GM19438 (cell line): ENCODE data around the gene IL17RD.
"Not testable (repeated sequence)": the region's sequence is repeated elsewhere in the genome, so short reads cannot be mapped to it uniquely, and the experiment has no call there.

Source experiments
- ATAC-seq: cut with Tn5 transposase; IDR thresholded peaks from one replicate; pipeline ENCODE4 v1.9.1; 2021; ENCODE audit warnings: low read depth; ENCODE audit not compliant: unreplicated experiment

The IL17RD gene

DNA sequence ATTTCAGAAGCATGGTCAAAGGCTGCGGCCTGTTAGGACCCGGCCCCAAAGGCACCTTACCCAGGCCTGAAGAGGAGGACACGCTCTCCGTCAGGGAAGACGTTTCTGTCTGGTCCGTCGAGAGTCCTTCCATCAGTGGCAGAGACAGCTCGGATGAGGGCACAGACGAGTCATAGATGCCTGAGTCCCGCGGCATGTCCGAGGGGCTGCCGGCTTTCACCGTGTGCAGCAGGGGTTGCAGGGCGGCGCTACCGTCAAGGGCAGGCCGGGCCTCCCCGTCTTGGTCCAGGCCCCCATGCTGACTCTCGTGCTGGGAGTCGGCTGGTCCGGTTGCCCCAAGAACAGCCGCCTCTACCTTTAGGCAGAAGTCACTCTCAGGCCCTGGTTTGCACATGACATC lies 67.6 kb downstream of the IL17RD start:
- no peak for ATAC-seq

- no peak for ATAC-seq
Measured at GRCh38 chr3:57095363-57095762, 69.8 kb downstream of the IL17RD start.

- ATAC-seq = no peak
Measured at GRCh38 chr3:57094575-57094974, 70.6 kb downstream of the IL17RD start.

DNA sequence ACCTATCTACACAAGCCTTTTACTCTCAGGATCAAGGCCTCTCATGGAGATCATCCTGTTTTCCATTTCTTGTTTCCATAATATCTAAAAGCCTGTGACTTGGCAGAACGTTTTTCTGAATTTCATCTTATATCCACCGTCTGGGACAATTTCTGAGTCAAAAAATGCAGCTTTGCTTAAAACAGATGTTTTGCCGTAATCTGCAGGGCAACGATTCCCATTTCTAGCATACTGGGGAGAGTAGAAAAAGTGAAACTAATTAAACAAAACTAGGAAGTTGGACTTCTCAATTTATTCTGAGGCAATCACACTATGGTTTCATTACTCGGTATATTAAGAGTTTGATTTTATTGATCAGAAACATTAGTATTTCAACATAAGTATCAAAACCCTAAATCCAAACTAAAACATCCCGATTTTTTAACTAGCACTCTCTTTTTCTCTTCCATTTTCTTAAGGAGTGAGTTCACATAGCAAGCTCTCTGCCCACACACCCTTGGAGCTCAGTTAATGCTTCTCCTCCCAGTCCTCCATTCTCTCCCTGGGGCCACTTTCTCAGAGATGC lies 71.1 kb downstream of the IL17RD start:
- no peak for ATAC-seq

DNA sequence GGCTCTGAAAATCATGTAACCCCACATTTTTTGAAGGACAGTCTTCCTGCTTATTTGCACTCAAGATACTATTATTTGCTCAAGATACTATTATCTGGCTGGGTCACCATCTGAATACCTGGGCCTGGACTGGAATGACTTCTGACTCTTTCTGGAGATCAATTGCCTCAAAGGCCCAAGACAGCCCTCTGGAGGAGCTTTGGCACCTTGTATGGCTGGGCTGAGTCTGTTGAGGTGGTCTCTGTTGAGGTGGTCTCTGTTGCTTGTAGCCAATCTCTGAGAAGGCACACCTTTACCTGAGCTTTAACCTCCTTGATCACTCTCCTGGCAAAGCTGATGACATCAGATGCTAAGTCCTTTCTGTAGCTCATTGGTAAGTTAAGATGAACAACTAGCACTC lies 71.7 kb downstream of the IL17RD start:
- ATAC-seq = no peak

DNA sequence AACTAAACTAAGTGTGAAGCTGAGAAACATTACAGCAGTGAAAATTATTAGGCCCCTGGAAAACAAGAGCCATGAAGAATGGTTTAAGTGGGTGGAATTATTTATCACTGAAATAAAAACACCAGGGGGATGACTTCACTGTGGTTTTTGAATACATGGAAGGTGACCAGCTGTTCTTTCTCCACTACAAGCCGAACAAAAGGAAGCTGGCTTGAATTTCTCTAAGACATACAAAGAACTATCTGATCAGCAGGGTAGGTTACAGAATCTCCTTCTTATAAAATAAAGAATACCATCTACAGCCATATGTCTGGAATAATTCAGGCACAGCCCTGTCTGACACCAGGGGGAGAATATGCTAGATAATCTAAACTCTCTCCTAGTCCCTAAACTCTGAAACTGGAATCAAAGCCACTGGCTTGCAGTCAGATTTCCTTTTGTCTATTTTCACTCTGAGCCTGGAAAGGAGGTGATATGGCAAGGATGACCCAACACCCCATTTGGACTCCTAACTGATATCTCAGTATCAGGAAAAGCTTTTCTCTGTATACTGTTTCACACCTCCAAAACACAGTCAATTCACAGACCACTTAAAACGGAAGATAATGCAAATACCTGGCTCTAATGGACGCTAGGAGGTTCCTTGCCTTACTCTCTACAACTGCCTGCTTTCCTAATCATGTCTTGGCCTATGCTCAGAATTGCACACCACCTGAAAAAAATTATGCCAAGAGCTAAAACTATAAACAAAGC lies 73.5 kb downstream of the IL17RD start:
- ATAC-seq = no peak

- no peak for ATAC-seq
Measured at GRCh38 chr3:57089043-57089442, 76.1 kb downstream of the IL17RD start.

- no peak for ATAC-seq
Measured at GRCh38 chr3:57088503-57088902, 76.7 kb downstream of the IL17RD start.

DNA sequence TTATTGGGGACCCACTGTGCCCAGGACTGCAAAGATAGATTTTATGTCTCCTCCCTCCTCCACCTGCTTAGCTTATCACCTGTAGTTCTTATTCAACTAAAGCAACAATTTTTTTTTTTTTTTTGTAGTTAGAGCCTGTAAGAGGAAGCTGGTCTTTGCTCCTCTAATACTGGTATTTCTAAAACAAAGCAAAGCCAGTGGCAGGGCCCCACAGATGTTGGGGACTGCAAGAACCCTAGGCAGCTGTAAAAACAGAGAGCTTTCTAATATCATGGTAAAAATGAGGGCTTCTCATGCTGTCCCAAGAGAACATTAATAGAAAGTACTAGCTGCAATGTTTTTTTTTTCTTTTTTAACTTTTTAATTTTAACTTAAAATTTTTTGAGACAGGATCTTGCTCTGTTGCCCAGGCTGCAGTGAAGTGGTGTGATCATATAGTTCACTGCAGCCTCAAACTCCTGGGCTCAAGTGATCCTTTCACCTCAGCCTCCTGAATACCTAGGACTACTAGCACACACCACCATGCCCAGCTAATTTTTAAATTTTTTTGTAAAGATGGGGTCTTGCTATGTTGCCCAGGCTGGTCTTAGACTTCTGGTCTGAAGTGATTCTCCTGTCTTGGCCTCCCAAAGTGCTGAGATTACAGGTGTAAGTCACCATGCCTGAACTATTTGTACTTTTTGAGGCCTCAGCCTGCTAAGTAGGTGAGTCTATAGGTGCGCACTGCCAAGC lies 77.6 kb downstream of the IL17RD start:
- no peak for ATAC-seq

- ATAC-seq = no peak
Measured at GRCh38 chr3:57086201-57086600, 79.0 kb downstream of the IL17RD start.

DNA sequence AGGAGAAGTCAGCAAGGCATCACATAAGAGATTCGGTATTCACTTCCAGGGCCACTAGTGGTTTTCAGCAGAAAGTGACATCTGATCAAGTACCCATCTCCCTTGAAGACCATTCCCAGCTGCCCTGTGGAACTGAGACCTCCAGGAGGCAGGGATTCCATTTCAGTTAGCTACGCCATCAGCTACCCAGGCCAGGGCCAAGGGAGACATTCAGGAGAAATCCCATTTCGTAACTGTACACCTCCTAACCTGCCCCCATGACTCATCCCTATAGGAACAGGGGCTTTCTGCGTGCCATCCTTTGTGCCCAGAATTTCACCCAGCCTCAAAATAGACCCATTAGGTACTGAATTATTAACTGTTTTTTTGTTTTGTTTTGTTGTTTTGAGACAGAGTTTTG lies 79.9 kb downstream of the IL17RD start:
- no peak for ATAC-seq

GRCh38 chr3:57083266-57083995 lies 81.7 kb downstream of the IL17RD start:
- ATAC-seq = not testable (repeated sequence)

GRCh38 chr3:57082481-57082880 lies 82.7 kb downstream of the IL17RD start:
- no peak for ATAC-seq

DNA sequence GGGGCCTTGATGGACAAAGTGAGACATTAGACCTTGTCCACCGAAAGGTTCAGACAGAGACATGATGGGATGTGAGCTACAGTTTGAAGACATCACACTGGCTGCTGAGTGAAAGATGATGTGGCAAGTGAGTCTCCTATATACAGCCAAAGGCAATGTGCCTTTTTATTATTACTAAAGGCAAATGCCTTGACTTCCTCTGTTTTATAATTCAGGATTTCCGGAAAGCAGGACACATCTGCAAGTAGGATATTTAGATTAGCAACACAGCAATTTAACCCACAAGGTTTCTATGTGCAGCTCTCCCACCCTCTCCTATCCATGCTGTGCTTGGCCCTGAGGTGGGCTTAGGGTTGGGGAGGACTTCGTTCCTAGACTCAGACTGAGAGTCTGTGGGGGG lies 84.0 kb downstream of the IL17RD start:
- no peak for ATAC-seq

DNA sequence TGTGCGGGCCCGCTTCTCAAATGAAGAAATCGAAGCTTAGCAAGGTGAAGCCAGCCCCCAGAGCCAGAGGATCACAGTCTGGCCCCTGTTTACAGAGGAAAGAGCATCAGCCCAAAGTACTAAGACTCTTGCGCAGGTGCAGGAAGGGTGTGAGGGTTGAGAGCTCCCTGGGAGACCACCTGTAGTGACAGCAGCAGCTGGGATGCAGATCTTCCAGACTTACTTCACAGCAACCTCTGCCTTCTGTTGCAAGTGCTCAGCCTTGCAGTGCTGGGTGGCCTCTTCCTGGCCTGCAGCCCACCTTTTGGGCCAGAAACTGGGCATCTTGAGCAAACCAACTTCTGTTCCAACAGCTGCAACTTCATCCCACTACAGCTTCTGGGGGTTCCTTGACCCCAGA lies 85.0 kb downstream of the IL17RD start:
- ATAC-seq = no peak

GRCh38 chr3:57079474-57079831 lies 85.7 kb downstream of the IL17RD start:
- ATAC-seq = no peak

DNA sequence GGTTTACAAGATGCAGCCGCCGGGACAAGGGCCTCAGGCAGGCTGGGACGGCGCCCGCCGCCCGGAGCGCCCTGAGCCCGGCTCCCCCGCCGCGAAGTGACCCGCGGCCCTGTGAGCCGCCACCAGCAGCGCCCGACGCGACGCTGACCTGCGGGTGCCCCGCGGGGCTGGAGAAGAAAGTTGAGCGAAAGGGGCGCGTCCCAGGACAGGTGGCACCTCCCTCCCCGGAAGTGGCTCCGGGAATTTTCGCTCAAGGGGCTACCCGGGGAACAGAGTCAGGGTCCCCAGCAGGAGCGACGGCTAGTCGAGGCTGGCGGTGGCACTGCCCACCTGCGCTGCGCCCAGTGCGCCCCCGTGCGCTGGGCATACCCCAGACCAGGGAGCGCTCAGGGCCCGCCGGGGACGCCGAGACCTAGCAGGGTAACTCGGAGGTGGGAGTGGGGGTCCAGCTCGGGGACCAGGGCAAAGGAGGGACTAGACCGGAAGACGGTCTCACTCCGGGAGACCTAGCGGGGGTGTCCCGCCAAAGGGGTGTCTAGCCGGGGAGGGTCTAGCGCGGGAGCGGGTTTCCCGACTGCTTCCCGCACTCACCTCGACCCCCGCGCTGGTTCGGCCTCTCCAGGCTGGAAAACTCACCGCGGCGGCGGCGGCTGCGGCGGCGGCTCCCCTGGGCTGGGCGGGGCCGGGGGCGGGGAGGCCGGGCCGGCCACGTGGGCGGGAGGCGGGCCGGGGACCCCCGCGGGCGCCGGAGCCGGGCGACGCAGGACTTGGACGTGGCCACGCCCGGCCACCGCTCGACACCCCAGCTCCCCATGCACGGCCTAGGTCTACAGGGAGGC lies 86.3 kb downstream of the IL17RD start:
- no peak for ATAC-seq

DNA sequence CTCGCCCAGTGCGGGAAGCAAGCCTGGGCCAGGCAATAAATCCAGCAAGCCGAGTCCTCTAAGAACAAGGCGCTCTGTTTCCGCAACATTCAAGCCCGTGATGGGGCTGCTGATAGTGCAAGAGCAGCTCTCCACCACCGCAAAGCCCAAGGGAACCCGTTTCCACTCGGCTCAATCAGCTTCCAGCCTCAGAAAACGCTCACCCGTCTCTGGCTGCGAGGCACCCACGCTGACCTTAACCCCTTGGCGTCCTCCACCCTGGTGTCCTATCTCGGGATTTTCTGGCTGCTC lies 86.9 kb downstream of the IL17RD start:
- no peak for ATAC-seq

DNA sequence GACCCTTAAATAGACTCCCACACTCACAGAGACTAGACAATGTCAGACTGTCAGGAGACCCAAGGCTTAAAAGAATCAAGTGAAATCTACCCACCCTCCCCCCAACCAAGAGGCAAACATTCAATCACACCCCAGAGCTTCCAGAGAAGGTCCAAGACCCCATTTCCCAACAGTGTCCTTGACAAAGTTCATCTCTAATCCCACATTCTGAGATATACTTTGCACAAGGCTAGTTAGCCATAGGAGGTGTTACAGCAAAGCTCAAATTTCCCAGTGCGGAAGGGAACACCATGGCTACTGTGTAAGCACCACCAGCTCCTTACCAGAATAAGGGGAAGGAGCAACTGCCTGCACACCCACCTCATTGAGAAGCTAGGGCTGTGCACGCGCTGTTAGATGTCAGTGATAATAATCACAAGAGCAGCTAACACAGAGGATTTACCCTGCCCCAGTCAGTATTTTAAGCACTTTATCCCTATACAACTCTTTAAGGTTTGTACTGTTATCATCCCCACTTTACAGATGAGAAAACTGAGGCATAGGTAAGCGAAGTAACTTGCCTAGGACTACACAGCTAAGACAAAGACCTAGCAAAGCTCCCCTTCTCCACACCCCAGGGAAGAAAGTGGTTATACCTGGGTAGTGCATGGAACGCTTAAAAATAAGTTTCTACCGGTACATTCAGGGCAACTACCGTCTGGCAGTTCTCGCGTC lies 87.4 kb downstream of the IL17RD start:
- no peak for ATAC-seq

DNA sequence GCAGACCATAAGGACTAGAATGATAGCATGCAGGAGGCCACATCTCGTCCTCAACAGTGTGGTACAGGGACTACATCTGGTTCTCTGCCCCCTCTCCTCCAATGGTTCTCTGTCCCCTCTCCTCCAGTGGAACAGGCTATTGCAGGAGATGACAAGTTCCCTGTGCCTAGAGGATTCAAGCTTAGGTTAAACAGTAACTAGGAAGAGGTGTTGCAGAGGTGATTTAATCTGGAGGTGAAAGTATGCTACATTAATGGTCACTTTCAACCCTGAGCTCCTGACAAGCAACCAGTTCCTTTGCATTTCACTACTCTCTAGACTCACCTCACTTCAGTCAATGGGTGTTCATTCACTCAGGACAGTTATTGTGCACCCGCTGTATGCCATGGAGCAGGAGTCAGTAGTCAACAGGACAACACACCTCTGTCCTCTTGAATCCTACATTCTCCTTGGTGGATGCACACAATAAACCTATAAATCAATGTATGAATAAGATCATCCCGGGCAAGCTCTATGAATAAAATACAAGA lies 88.7 kb downstream of the IL17RD start:
- ATAC-seq = no peak
